Measurements from ENCODE around the gene EPHA8.

Gene EPHA8

DNA sequence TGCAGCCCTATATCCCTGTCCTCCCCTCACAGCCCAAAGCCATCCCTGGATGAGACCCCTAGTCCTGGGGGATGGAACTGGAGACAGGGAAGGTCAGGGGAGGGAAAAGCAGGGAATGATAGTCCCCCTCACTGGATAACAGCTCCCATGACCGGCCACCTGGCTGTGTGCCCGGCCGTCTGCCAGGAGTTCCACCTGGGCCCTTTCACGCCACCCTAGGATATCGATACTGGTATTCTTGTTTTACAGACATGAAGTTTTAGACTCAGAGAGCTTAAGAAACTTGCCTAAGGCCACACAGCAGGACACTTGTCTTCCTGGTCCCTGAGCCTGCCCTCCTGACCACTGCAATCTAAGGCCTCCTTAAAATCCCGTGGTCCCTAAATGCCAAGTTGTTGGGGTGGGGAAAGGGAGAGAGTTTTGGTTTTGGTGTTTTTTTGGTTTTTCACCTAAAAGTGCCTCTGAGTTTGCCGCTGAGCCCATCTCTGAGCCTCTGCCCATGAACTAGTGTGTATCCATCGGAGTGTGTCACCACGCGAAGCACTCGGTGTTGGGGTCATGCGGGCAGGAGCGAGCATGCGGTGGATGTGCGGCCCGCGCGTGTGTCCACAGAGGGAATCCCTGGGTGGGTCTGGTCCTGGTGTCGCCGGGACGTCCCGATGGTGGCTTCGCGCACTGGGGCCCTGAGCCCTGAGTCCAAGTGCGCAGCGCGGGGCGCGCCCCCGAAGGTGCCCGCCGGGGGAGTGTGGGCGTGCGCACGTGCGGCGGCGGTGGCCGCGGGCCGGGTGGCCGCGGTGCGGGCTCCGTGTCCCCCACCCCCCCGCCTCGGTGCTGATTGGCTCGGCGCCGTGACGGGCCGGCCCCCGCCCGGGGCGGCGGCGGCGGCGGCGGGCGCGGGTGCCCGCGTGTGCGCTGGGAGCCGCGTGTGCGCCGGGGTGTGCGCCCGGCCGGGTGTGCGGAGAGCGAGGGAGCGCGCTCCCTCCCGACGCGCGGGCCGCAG lies at the start of gene EPHA8:
TSS of gene EPHA8 (plus strand) at position 906 of the 1,000 bp plus-strand sequence. CDS start 147 bp downstream, outside the sequence.
- TF ChIP-seq, protein P1, sequence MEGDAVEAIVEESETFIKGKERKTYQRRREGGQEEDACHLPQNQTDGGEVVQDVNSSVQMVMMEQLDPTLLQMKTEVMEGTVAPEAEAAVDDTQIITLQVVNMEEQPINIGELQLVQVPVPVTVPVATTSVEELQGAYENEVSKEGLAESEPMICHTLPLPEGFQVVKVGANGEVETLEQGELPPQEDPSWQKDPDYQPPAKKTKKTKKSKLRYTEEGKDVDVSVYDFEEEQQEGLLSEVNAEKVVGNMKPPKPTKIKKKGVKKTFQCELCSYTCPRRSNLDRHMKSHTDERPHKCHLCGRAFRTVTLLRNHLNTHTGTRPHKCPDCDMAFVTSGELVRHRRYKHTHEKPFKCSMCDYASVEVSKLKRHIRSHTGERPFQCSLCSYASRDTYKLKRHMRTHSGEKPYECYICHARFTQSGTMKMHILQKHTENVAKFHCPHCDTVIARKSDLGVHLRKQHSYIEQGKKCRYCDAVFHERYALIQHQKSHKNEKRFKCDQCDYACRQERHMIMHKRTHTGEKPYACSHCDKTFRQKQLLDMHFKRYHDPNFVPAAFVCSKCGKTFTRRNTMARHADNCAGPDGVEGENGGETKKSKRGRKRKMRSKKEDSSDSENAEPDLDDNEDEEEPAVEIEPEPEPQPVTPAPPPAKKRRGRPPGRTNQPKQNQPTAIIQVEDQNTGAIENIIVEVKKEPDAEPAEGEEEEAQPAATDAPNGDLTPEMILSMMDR (IDR thresholded peaks at IDR 0.05; ENCODE audit: low read depth, low read length, missing control alignments): no peak
- H3K27ac ChIP-seq: no peak within 1 kb of the TSS
- in situ Hi-C loops (cut with HindIII; ENCODE audit: low pct_ligation_motif_present, low sequenced_read_pairs): no loop called here
- DNase-seq: no peak
- H3K36me3 ChIP-seq (replicated peaks): no peaks in the 10 kb centered on the region
- peaks cover 76% of the 10 kb centered on the region for H3K27me3 ChIP-seq (replicated peaks)
- H3K4me3 ChIP-seq (ENCODE audit: low read depth, low read length): no peak within 1 kb of the TSS

GRCh38 chr1:22516906-22517571 lies 46.2 kb upstream of the EPHA8 start:
- TF ChIP-seq, protein P1 (IDR thresholded peaks at IDR 0.05; ENCODE audit: low read depth, low read length, missing control alignments): no peak
- Histone ChIP-seq H3K4me3 (ENCODE audit: low read depth, low read length) (no peak overlapping the region), H3K36me3 (replicated peaks) (peaks cover 70% of the 10 kb centered on the region), H3K27ac (no peak overlapping the region), H3K27me3 (replicated peaks) (no peaks in the 10 kb centered on the region)
- in situ Hi-C loops (cut with HindIII; ENCODE audit: low pct_ligation_motif_present, low sequenced_read_pairs): no loop called here
- DNase-seq: no peak

DNA sequence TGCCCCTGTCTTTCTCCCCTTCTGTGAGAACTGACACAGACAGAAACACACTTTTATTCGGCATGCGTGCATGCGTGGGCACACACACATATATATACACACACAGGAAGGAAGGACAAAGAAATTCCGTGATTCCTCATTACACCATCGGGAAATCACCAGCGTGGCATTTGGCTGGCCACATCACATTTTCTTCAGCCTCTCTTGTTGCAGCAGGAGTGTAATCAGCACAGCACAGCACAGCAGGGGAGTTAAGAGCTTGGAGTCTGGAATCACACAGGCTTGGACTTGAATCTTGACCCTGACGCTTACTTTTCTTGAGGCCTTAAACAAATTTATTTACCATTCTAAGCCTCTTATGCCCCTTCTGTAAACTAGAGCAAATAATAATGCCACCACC lies 45.3 kb upstream of the EPHA8 start:
- in situ Hi-C loops (cut with HindIII; ENCODE audit: low pct_ligation_motif_present, low sequenced_read_pairs): no loop called here
- Histone ChIP-seq H3K4me3 (ENCODE audit: low read depth, low read length) (no peak overlapping the region), H3K27me3 (replicated peaks) (no peaks in the 10 kb centered on the region), H3K27ac (no peak overlapping the region), H3K36me3 (replicated peaks) (peaks cover 62% of the 10 kb centered on the region)
- TF ChIP-seq, protein P1 (IDR thresholded peaks at IDR 0.05; ENCODE audit: low read depth, low read length, missing control alignments): no peak
- DNase-seq: no peak

GRCh38 chr1:22518379-22518778 lies 44.9 kb upstream of the EPHA8 start:
- TF ChIP-seq, protein P1 (IDR thresholded peaks at IDR 0.05; ENCODE audit: low read depth, low read length, missing control alignments): no peak
- in situ Hi-C loops (cut with HindIII; ENCODE audit: low pct_ligation_motif_present, low sequenced_read_pairs): no loop called here
- Histone ChIP-seq H3K27me3 (replicated peaks) (no peaks in the 10 kb centered on the region), H3K4me3 (ENCODE audit: low read depth, low read length) (no peak overlapping the region), H3K36me3 (replicated peaks) (peaks cover 59% of the 10 kb centered on the region), H3K27ac (no peak overlapping the region)
- no peak for DNase-seq

DNA sequence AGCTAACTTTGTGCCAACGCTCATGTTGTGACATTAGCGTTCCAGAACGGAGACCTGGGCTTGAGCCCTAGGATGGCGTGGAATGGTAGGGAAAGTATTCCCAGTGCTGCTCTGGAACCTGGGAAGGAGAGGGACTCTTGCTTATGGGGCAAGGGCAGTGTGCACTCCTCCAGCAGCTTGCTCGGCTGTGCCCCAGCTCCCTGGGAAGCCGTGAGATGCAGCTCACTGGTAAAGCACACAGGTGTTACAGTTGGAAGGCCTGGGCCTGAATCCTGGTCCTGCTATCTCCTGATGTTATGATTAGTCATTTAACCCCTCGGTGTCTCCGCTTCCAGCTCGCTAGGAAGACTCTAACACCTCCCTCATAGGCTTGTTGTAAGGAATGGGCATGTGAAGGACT lies 42.4 kb upstream of the EPHA8 start:
- in situ Hi-C loops (cut with HindIII; ENCODE audit: low pct_ligation_motif_present, low sequenced_read_pairs): no loop called here
- Histone ChIP-seq H3K27me3 (replicated peaks) (no peaks in the 10 kb centered on the region), H3K27ac (no peak overlapping the region), H3K4me3 (ENCODE audit: low read depth, low read length) (no peak overlapping the region), H3K36me3 (replicated peaks) (peaks cover 59% of the 10 kb centered on the region)
- TF ChIP-seq, protein P1 (IDR thresholded peaks at IDR 0.05; ENCODE audit: low read depth, low read length, missing control alignments): no peak
- no peak for DNase-seq
